Mucosa of stomach (tissue), 1 donor: ENCODE measurements around the gene PDE4B.

Source experiments
- H3K27me3 ChIP-seq: one replicate; pipeline ENCODE4 v1.7.0; 2013; ENCODE audit warnings: mild to moderate bottlenecking, low read length; ENCODE audit not compliant: control insufficient read depth, insufficient read depth
- H3K36me3 ChIP-seq: one replicate; pipeline ENCODE4 v1.7.0; 2013; ENCODE audit warnings: low read length; ENCODE audit not compliant: control insufficient read depth, insufficient read depth
- H3K4me1 ChIP-seq: one replicate; pipeline ENCODE4 v1.7.0; 2013; ENCODE audit warnings: mild to moderate bottlenecking, low read length; ENCODE audit not compliant: control insufficient read depth, insufficient read depth
- H3K4me3 ChIP-seq: one replicate; pipeline ENCODE4 v1.7.0; 2013; ENCODE audit warnings: low read length
- H3K9ac ChIP-seq: one replicate; pipeline ENCODE4 v1.7.0; 2013; ENCODE audit warnings: mild to moderate bottlenecking, low read length, moderate library complexity
- H3K9me3 ChIP-seq: one replicate; pipeline ENCODE4 v1.7.0; 2013; ENCODE audit warnings: mild to moderate bottlenecking, low read length, moderate library complexity; ENCODE audit not compliant: control insufficient read depth
- donor health status: Pancreatic carcinoma.

PDE4B gene

DNA sequence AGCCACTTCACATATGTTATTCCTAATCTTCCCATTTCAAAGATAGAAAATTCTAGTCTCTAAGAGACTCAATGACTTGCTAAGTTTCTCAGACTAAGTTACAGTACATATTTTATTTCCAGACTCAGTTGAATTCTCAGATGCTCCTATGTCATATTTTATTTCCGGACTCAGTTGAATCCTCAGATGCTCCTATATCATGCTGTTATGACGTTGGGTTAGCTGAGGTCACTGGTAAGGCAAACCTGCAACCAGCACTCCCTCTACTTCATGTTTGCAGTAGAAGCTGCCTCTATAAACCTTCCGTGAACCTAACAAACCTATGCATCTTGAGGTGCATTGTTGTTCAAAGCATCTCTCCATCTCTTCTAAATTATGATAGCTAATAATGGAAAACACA lies 554.2 kb downstream of the PDE4B start:
- no peaks in the 10 kb centered on the region for H3K4me1 ChIP-seq
- no peak overlapping the region for H3K9ac ChIP-seq
- no peaks in the 10 kb centered on the region for H3K36me3 ChIP-seq
- no peak overlapping the region for H3K4me3 ChIP-seq
- no peaks in the 10 kb centered on the region for H3K9me3 ChIP-seq
- no peaks in the 10 kb centered on the region for H3K27me3 ChIP-seq

DNA sequence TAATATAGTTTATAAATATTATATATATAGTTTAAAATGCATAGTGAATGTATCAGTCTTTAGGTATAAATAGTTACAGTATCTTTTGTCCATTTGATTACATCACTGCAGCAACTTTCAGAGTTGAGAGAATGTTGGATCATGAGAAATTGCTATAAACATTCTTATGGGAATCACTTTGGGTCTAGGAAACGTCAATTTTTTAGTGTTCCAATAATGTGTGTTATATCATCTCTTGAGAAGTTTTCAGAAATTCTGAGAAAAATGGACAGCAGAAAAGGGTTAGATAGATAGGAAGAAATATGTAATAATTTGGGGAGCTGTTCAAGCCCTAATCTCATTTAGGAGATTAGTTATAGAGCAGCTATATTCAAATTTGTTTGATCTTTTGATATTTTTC lies 556.1 kb downstream of the PDE4B start:
- H3K27me3 ChIP-seq = no peaks in the 10 kb centered on the region
- no peaks in the 10 kb centered on the region for H3K9me3 ChIP-seq
- H3K4me3 ChIP-seq = no peak overlapping the region
- no peak overlapping the region for H3K9ac ChIP-seq
- H3K4me1 ChIP-seq = peaks cover 5% of the 10 kb centered on the region
- no peaks in the 10 kb centered on the region for H3K36me3 ChIP-seq

DNA sequence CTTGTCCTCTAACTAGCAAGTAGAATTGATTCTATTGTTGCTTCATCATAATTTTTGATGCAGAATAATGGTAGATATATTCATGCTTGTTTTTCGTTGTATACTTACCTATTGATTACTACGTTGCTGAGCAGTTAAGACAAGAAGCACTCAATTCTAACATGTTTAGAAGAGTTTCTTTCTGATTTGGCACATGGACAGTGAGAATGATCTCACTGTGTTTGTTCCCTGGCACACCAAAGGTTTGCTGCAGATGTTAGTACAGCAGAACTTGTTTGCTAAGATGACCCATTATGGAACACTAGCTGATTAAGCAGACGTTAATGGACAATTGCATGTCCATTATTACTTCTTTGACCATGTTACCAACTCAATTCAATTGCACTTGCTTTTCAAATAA lies 556.5 kb downstream of the PDE4B start:
- peaks cover 5% of the 10 kb centered on the region for H3K4me1 ChIP-seq
- no peaks in the 10 kb centered on the region for H3K9me3 ChIP-seq
- no peaks in the 10 kb centered on the region for H3K27me3 ChIP-seq
- no peaks in the 10 kb centered on the region for H3K36me3 ChIP-seq
- no peak overlapping the region for H3K9ac ChIP-seq
- H3K4me3 ChIP-seq = no peak overlapping the region

DNA sequence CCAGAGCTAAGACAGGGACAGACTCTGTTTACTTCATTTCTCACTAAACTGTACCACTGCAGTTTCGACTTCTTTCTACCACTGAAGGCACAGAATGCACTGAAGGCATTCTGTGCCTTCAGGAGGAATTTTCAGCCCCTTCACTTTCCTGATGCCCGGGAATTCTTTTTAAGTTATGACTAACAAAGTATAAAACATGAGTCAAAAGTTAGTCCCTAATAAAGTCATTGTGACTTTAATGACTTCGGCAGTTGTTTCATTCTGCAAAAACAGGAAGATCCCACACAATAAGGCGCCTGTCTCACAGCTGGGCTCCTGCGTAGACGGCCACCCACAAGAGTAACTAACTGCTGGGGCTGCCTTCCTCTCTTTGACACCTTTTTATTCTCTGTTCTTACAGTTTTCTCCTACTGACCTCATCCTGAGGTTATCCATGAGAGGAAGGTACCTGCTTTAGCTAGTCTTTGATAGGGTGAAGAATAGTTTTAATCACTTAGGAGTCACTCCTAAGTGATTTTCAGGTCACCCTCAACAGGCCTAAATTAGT lies 557.4 kb downstream of the PDE4B start:
- no peaks in the 10 kb centered on the region for H3K27me3 ChIP-seq
- no peak overlapping the region for H3K4me3 ChIP-seq
- no peak overlapping the region for H3K9ac ChIP-seq
- H3K36me3 ChIP-seq = no peaks in the 10 kb centered on the region
- peaks cover 5% of the 10 kb centered on the region for H3K4me1 ChIP-seq
- H3K9me3 ChIP-seq = no peaks in the 10 kb centered on the region

DNA sequence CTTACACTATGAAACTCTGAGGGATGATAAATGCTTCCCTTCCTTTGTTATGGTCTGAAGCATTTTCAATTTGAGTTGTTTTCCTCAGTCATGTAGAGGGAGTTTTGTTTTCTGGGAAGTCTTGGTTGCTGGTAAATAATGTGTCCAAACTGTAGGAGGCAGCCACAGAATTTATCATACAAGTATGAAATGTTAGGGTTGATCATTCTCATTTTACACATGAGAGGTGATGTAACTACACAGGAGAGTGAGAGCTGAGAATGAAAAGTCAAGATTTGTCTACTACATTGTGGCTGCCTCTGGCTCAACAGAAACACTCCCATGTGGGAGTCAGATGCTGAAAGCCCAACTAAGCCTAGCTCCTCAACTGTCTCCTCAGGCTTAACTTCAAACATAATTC lies 558.8 kb downstream of the PDE4B start:
- no peaks in the 10 kb centered on the region for H3K36me3 ChIP-seq
- no peaks in the 10 kb centered on the region for H3K27me3 ChIP-seq
- no peak overlapping the region for H3K4me3 ChIP-seq
- peaks cover 5% of the 10 kb centered on the region for H3K4me1 ChIP-seq
- no peaks in the 10 kb centered on the region for H3K9me3 ChIP-seq
- H3K9ac ChIP-seq = no peak overlapping the region

DNA sequence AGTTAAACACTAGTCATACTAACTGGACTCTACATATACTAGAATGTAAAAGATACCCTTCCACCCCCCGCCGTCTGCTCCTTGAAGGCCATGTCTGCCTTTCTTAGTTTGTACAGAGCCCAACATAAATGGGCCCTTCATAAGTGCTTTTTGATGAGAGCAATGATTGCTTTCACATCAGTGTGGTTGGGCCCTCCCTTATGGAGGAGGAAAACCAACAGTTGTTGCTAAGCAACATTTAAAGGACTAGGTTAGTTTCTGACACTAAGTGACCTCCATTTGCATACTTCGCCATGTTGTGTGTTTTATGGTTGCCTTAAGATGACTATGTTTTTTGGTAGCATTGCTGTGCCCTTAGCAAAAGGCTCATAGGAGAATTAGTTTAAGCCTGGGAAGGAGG lies 559.2 kb downstream of the PDE4B start:
- Histone ChIP-seq H3K9ac (no peak overlapping the region), H3K27me3 (no peaks in the 10 kb centered on the region), H3K4me3 (no peak overlapping the region), H3K36me3 (no peaks in the 10 kb centered on the region), H3K9me3 (no peaks in the 10 kb centered on the region), H3K4me1 (peaks cover 5% of the 10 kb centered on the region)

DNA sequence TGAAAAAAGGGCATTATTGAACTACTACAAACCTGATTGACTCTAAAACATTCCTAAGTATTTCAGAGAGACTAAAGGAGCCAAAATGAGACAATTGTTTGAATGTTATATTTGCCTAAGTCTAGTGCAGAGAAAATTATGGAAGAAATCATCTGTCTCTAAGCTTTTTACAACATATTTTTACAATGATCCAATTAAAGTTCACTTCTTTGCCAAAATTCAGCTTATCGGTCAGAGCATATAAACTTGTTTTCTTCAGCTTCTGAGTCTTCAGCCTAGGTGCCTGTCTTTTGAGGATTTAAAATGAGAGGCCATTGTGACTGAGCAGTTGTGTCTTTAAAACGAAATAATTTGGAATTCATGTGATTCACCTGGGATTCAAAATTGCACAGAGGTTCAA lies 560.1 kb downstream of the PDE4B start:
- Histone ChIP-seq H3K9me3 (no peaks in the 10 kb centered on the region), H3K36me3 (no peaks in the 10 kb centered on the region), H3K9ac (no peak overlapping the region), H3K4me1 (peaks cover 5% of the 10 kb centered on the region), H3K27me3 (no peaks in the 10 kb centered on the region), H3K4me3 (no peak overlapping the region)

DNA sequence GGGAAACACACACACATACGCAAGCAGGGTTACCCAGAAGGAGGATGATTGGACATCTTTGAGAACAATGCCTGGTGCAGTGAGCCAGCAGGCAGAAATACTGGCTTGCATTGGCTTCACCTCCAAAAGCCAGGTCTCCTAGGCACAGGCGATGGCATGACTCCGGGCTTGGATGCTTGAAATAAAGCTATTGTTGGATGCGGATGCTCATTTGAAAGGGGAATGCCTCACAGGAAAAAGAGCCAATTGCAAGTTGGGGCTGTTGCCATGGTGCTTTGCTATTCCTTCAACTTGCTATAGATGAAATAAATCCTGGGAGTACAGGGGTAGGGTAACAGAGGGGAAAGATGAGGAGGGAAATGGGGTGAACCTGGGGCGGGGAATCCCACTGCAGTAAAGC lies 560.6 kb downstream of the PDE4B start:
- Histone ChIP-seq H3K9me3 (no peaks in the 10 kb centered on the region), H3K4me1 (peaks cover 5% of the 10 kb centered on the region), H3K36me3 (no peaks in the 10 kb centered on the region), H3K4me3 (no peak overlapping the region), H3K9ac (no peak overlapping the region), H3K27me3 (no peaks in the 10 kb centered on the region)

DNA sequence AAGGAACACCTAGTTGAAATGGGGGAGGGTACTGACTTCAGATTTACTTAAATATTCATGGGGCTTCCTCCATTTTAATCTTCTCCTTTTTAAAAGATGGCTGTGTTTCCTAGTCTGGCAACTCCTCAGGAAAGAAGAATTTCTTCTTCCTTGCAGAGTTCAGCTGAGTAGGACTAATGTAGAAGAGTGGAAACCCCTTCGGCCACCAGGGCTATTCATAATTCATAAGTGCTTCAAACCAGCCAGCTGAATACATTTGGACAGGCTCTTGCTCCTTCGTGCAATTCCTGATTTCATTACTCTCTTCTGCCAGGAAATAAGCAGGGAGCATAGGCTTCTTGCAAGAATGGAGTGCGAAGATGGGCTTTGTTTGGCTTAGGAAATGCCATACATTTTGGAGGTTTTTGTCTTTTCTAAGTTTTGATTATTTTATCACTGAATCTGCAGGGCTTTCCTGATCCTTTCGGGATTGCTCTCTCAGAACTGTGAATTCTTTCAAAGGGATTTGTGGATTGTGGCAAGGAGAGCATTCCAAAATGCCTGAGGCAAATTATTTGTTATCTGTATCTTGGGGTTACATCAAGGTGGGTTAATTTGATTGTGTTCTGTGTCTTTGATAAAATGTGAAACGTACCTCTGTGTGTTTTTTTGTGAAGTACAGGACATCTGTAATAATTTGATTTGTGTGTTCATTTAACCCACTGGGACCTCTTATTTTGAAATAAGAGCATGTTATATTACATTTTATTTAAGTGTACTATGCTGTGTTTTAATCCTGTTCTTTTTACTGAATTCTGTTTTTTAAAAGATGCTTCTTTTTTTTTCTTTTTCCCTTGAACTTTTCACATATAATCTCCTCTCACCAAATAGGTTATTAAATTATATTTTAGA lies 561.9 kb downstream of the PDE4B start:
- H3K36me3 ChIP-seq = no peaks in the 10 kb centered on the region
- no peak overlapping the region for H3K9ac ChIP-seq
- no peaks in the 10 kb centered on the region for H3K27me3 ChIP-seq
- H3K4me1 ChIP-seq = peaks cover 5% of the 10 kb centered on the region
- no peaks in the 10 kb centered on the region for H3K9me3 ChIP-seq
- H3K4me3 ChIP-seq = no peak overlapping the region

DNA sequence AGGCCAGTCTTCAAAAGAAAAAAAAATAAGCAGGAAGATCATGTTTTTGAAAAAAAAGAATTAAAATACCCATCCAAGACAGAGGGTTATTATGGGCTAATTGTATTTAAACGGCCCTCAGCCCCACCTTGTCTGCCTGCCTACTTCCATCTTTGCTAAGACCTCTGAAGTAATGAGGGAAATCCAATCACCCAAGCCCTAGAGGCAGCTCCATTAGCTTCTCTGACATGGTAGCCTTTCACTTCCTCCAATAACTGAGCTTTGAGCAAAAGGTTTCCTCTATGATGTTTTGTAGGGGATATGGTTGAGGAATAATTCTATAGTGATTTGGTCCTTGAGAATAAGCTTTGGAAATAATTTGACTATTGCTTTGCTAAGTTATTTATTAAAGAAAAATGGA lies 563.1 kb downstream of the PDE4B start:
- Histone ChIP-seq H3K9ac (no peak overlapping the region), H3K4me3 (no peak overlapping the region), H3K36me3 (no peaks in the 10 kb centered on the region), H3K27me3 (no peaks in the 10 kb centered on the region), H3K9me3 (no peaks in the 10 kb centered on the region), H3K4me1 (peaks cover 5% of the 10 kb centered on the region)

DNA sequence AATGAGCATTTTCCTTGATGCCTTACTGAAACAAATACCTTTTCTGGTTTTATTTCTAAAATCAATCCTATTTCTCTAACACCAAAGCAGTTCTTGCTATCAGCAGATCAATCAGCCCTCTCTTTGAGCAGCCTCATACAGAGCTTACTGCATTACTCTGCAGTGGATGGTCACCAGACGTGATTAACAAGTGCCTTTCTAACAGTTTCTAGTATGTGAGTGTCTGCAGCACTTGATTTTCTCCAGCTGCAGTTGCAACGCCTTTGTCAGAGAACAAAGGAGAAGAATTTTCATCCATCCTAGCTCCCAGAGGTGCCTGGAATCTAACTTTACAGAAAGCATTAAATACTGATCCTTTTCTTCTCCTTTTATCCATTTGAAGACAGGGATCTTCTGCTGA lies 563.9 kb downstream of the PDE4B start:
- H3K36me3 ChIP-seq = no peaks in the 10 kb centered on the region
- no peaks in the 10 kb centered on the region for H3K27me3 ChIP-seq
- H3K4me1 ChIP-seq = peaks cover 5% of the 10 kb centered on the region
- no peaks in the 10 kb centered on the region for H3K9me3 ChIP-seq
- no peak overlapping the region for H3K9ac ChIP-seq
- no peak overlapping the region for H3K4me3 ChIP-seq

DNA sequence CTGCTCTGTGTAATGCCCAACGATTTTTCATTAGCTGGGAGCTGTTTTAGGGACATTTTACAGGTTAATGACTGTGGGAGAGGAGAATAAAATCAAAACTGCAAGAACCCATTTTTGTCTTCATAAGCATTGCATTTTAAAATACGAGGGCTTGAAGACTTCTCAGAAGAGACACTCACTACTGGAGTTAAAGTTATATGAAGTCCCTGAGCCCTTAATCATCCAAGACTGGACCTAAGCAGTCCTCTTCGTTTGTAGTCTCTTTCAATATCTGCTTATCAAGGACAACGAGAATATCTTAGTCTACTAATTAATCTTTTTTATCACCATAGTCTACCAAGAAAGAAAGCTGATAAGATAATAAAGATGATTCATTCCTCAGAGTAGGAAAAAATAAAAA lies 564.3 kb downstream of the PDE4B start:
- Histone ChIP-seq H3K27me3 (no peaks in the 10 kb centered on the region), H3K4me3 (no peak overlapping the region), H3K9me3 (no peaks in the 10 kb centered on the region), H3K9ac (no peak overlapping the region), H3K36me3 (no peaks in the 10 kb centered on the region), H3K4me1 (peaks cover 5% of the 10 kb centered on the region)
